Activated CD4-positive, alpha-beta memory T cell treated with anti-CD3 and anti-CD28 coated beads, Interleukin-2, amount 10 ng/mL, durations not matched to agents 7 days and 5 days (primary cell): Measurements from ENCODE around the gene TMC7. TPM values are rescaled to one million over a fixed set of nuclear protein-coding genes. Genes with fewer than 3 reads are reported as not detected.

Experiments used
- CTCF ChIA-PET: fragments of 350-600 bp; sonication (Branson Sonifier 250); formaldehyde crosslinking; loops from one replicate; lab custom pipeline; 2021; ENCODE audit warnings: antibody characterized with exemption, inconsistent platforms; lab: Charles Lee
- POLR2A ChIA-PET: fragments of 350-600 bp; sonication (Branson Sonifier 250); formaldehyde crosslinking; loops from one replicate; lab custom pipeline; 2021; ENCODE audit warnings: antibody characterized with exemption; lab: Charles Lee
- DNase-seq: peaks from one replicate; pipeline ENCODE4 v3.0.0-alpha.2; 2020
- H3K27ac Mint-ChIP-seq: one replicate; pipeline ENCODE4 v1.8.0; 2021; ENCODE audit warnings: mild to moderate bottlenecking, mixed read lengths
- H3K27me3 Mint-ChIP-seq: one replicate; pipeline ENCODE4 v1.8.0; 2021; ENCODE audit warnings: mixed read lengths
- H3K36me3 Mint-ChIP-seq: one replicate; pipeline ENCODE4 v1.8.0; 2021; ENCODE audit warnings: low read depth, mixed read lengths
- H3K4me1 Mint-ChIP-seq: one replicate; pipeline ENCODE4 v1.8.0; 2021; ENCODE audit warnings: mixed read lengths
- H3K4me3 Mint-ChIP-seq: one replicate; pipeline ENCODE4 v1.8.0; 2021; ENCODE audit warnings: mild to moderate bottlenecking, mixed read lengths
- H3K9me3 Mint-ChIP-seq: one replicate; pipeline ENCODE4 v1.8.0; 2021; ENCODE audit warnings: mixed read lengths
- total RNA-seq, 2 experiments: library from RNA; stranded (reverse); gene quantifications; one replicate each; pipeline ENCODE4 v1.2.3, GENCODE V29; 2021

The TMC7 gene
- total RNA-seq, 2 experiments from 2014 or later, result not detected

DNA sequence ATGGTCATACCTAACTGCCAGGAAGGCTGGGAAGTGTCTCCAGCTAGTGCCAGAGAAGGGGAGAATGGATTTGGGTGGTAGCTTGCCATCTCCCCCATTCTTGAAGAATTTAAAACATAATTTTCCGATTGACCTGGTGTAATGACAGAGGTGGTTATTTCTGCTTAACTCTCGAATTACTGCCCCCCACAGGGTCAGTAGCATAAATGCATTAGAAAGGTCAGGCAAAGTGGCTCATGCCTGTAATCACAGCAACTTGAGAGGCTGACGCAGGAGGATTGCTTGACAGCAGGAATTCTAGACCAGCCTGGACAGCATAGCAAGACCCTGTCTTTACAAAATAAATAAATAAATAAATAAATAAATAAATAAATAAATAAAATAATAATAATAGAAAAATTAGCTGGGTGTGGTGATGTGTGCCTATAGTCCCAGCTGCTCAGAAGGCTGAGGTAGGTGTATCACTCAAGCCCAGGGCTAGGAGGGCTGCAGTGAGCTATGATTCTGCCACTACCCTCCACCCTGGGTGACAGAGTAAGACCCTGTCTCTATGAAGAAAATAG lies 27.5 kb downstream of the TMC7 start:
- H3K36me3 Mint-ChIP-seq, result no peaks in the 10 kb centered on the region
- CTCF ChIA-PET, result no interaction called here
- H3K27me3 Mint-ChIP-seq, result no peaks in the 10 kb centered on the region
- no peak for DNase-seq
- H3K4me1 Mint-ChIP-seq, result no peaks in the 10 kb centered on the region
- no peaks in the 10 kb centered on the region for H3K9me3 Mint-ChIP-seq
- POLR2A ChIA-PET, result no interaction called here
- no peak overlapping the region for H3K27ac Mint-ChIP-seq
- no peak overlapping the region for H3K4me3 Mint-ChIP-seq

DNA sequence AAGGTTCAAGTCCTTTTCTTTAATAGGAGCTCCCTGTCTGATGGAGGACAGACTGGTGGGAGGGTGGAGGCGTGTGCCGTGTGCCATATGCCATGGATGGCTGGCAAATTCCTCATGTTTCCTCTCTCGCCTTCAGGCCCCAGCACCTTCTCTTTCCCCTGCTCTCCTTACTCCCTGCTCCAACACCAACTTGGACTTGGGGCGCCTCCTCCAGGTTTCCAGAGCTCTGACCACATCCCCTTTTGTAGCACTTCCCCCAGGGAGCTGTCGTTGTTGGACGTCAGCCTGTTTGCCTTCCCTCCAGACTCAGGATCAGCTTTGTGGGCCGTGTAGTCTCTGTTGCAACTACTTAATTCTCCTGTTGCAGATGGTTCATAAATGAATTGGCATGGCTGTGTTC lies 30.7 kb downstream of the TMC7 start:
- CTCF ChIA-PET, result no interaction called here
- Mint-ChIP-seq H3K4me3 (no peak overlapping the region), H3K9me3 (no peaks in the 10 kb centered on the region)

GRCh38 chr16:19017179-19017578 lies 33.4 kb downstream of the TMC7 start:
- POLR2A ChIA-PET, result no interaction called here
- no peaks in the 10 kb centered on the region for H3K4me1 Mint-ChIP-seq

More for the DNA sequence above, 30.7 kb downstream of the TMC7 start:
- Mint-ChIP-seq H3K27me3 (no peaks in the 10 kb centered on the region), H3K4me1 (no peaks in the 10 kb centered on the region), H3K36me3 (no peaks in the 10 kb centered on the region), H3K27ac (no peak overlapping the region)
- no peak for DNase-seq
- POLR2A ChIA-PET, result no interaction called here

DNA sequence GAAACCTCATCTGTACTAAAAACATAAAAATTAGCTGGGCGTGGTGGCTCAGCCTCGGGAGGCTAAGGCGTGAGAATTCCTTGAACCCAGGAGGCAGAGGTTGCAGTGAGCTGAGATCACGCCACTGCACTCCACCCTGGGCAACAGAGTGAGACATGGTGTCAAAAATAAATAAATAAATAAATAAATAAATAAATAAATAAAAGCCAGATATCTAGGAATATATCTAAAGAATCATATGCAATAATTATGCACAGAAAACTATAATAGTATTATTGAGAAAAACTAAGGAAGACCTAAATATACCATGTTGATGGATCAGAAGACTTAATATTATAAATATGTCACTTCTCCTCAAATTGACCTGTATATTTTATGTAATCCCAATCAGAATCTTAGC lies 37.0 kb downstream of the TMC7 start:
- peaks cover 3% of the 10 kb centered on the region for H3K27me3 Mint-ChIP-seq
- H3K27ac Mint-ChIP-seq, result no peak overlapping the region
- H3K36me3 Mint-ChIP-seq, result no peaks in the 10 kb centered on the region
- CTCF ChIA-PET, result interaction anchor here (0.7 kb wide), 1 partner anchor 451 kb away, joined by 3 read pairs; no protein-coding TSS in a partner anchor
- no peaks in the 10 kb centered on the region for H3K9me3 Mint-ChIP-seq
- no peak for DNase-seq
- no peak overlapping the region for H3K4me3 Mint-ChIP-seq
- H3K4me1 Mint-ChIP-seq, result no peaks in the 10 kb centered on the region
- POLR2A ChIA-PET, result no interaction called here

More at GRCh38 chr16:19017179-19017578, 33.4 kb downstream of the TMC7 start:
- CTCF ChIA-PET, result no interaction called here
- Mint-ChIP-seq H3K27me3 (peaks cover 3% of the 10 kb centered on the region), H3K36me3 (no peaks in the 10 kb centered on the region), H3K9me3 (no peaks in the 10 kb centered on the region), H3K4me3 (no peak overlapping the region), H3K27ac (no peak overlapping the region)
- no peak for DNase-seq

GRCh38 chr16:19021747-19022146 lies 38.0 kb downstream of the TMC7 start:
- H3K27ac Mint-ChIP-seq, result no peak overlapping the region
- ChIA-PET CTCF (no interaction called here), POLR2A (no interaction called here)
- peaks cover 3% of the 10 kb centered on the region for H3K27me3 Mint-ChIP-seq
- no peak overlapping the region for H3K4me3 Mint-ChIP-seq
- no peaks in the 10 kb centered on the region for H3K4me1 Mint-ChIP-seq
- H3K9me3 Mint-ChIP-seq, result no peaks in the 10 kb centered on the region
- no peak for DNase-seq
- H3K36me3 Mint-ChIP-seq, result no peaks in the 10 kb centered on the region

- no peak for DNase-seq
- Mint-ChIP-seq H3K27ac (no peak overlapping the region), H3K36me3 (no peaks in the 10 kb centered on the region), H3K9me3 (no peaks in the 10 kb centered on the region), H3K27me3 (no peaks in the 10 kb centered on the region), H3K4me1 (no peaks in the 10 kb centered on the region), H3K4me3 (no peak overlapping the region)
- POLR2A ChIA-PET, result no interaction called here
- CTCF ChIA-PET, result no interaction called here
Observed at GRCh38 chr16:19027416-19027815, 43.7 kb downstream of the TMC7 start.

DNA sequence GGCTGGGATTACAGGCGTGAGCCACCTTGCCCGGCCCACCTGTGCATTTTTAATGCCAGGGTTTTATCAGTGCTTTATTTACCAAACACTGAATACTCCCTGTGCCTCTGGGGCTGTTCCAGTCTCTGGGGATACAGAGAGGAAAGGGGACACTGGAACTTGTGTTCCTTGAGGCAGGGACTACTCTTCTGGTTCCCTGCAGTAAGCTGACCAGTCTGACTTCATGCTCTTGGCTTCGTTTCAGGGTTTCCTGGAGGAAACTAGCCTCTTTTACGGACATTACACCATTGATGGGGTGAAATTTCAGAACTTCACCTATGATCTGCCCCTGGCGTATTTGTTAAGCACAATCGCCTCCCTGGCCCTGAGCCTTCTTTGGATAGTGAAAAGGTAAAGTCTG lies 46.2 kb downstream of the TMC7 start:
- H3K4me1 Mint-ChIP-seq, result no peaks in the 10 kb centered on the region
- no peak overlapping the region for H3K27ac Mint-ChIP-seq
- POLR2A ChIA-PET, result no interaction called here
- no peaks in the 10 kb centered on the region for H3K36me3 Mint-ChIP-seq
- DNase-seq, result no peak
- CTCF ChIA-PET, result no interaction called here
- H3K4me3 Mint-ChIP-seq, result no peak overlapping the region
- H3K27me3 Mint-ChIP-seq, result peaks cover 6% of the 10 kb centered on the region
- H3K9me3 Mint-ChIP-seq, result no peaks in the 10 kb centered on the region

DNA sequence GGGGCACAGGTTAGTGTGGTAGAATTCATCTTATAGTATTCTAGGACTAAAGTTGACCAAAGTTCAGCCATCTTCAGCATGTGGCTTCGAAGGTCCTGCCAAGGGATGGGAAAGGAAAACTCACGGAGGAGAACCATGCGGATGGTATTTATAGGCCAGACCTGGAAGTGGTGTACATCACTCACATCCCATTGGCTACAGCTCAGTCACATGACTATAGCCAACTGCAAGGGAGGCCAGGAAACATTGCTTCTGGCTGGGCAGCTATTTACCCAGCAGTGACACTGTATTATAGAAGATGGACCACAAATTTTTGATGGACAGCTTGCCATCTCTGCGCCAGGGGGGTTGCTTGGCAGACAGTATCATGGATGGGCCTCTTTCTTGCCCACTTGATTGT lies 48.0 kb downstream of the TMC7 start:
- no peaks in the 10 kb centered on the region for H3K36me3 Mint-ChIP-seq
- ChIA-PET POLR2A (no interaction called here), CTCF (interaction anchor here (1.0 kb wide), 1 partner anchor 9 kb away, joined by 3 read pairs; no protein-coding TSS in a partner anchor)
- no peaks in the 10 kb centered on the region for H3K9me3 Mint-ChIP-seq
- H3K4me3 Mint-ChIP-seq, result no peak overlapping the region
- H3K4me1 Mint-ChIP-seq, result no peaks in the 10 kb centered on the region
- DNase-seq, result no peak
- no peak overlapping the region for H3K27ac Mint-ChIP-seq
- H3K27me3 Mint-ChIP-seq, result peaks cover 8% of the 10 kb centered on the region

- H3K9me3 Mint-ChIP-seq, result no peaks in the 10 kb centered on the region
- H3K27me3 Mint-ChIP-seq, result peaks cover 8% of the 10 kb centered on the region
- H3K36me3 Mint-ChIP-seq, result no peaks in the 10 kb centered on the region
- CTCF ChIA-PET, result no interaction called here
- no peak overlapping the region for H3K4me3 Mint-ChIP-seq
- DNase-seq, result no peak
- POLR2A ChIA-PET, result no interaction called here
- H3K4me1 Mint-ChIP-seq, result no peaks in the 10 kb centered on the region
- H3K27ac Mint-ChIP-seq, result no peak overlapping the region
Observed at GRCh38 chr16:19033761-19034160, 50.0 kb downstream of the TMC7 start.

DNA sequence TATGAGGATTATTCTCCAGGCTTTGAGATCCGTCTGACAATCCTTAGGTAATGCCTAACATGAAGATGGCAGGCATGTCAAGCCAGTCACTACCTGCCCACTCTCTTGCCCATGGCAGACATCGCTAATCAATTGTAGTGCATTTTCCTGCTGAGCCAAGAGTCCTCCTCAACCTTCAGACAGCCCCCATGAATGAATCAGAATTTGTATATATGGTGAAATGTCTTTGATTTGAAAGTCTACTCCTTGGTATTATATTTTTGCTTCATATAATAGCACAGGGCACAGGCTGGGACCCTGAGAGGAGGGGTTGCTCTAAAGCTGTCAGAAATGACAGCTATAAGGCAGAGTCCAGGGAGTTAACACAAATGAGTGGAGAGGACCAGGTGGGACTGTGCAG lies 56.7 kb downstream of the TMC7 start:
- Mint-ChIP-seq H3K36me3 (no peaks in the 10 kb centered on the region), H3K27ac (no peak overlapping the region), H3K27me3 (peaks cover 2% of the 10 kb centered on the region), H3K4me3 (no peak overlapping the region), H3K4me1 (no peaks in the 10 kb centered on the region), H3K9me3 (no peaks in the 10 kb centered on the region)
- DNase-seq, result no peak
- CTCF ChIA-PET, result no interaction called here
- POLR2A ChIA-PET, result no interaction called here

DNA sequence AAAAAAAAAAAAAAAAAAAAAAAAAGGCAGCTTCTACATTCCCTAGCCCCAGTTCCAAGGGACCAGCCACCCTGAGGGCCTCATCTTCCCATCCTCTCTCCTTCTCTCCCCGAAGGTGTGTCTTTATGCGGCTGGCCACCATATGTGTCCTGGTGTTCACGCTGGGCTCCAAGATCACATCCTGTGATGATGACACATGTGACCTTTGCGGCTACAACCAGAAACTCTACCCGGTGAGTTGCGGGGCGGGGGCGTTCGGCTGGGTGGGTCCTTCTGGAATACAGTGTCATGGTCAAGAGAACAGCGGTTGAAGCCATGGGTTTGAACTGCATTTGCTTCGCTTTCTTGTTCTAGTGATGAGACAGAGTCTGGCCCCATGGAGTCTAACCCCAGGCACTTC lies 61.0 kb downstream of the TMC7 start:
- Mint-ChIP-seq H3K4me3 (no peak overlapping the region), H3K27ac (no peak overlapping the region), H3K27me3 (no peaks in the 10 kb centered on the region), H3K4me1 (no peaks in the 10 kb centered on the region), H3K9me3 (no peaks in the 10 kb centered on the region), H3K36me3 (no peaks in the 10 kb centered on the region)
- DNase-seq, result no peak
- POLR2A ChIA-PET, result no interaction called here
- CTCF ChIA-PET, result no interaction called here

DNA sequence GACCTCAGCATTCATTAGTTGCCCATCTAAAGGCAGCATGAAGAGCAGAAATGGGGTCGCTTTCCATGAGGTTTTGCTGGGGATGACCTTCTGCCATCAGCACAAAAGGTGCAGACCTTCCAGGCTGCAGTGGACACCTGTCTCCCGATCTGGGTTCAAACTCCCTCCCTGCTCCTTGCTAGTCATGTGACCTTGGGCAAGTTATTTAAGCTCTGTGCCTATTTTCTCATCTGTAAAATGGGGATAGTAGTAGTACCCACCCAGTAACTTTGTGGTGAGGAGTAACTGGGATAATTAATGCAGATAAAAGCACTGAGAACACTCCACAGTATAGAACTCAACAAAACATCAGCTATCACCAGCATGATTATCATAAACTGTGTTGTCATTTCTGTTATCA lies 62.3 kb downstream of the TMC7 start:
- H3K36me3 Mint-ChIP-seq, result no peaks in the 10 kb centered on the region
- H3K4me3 Mint-ChIP-seq, result no peak overlapping the region
- H3K9me3 Mint-ChIP-seq, result no peaks in the 10 kb centered on the region
- ChIA-PET CTCF (no interaction called here), POLR2A (no interaction called here)
- no peak for DNase-seq
- no peaks in the 10 kb centered on the region for H3K27me3 Mint-ChIP-seq
- H3K27ac Mint-ChIP-seq, result no peak overlapping the region
- no peaks in the 10 kb centered on the region for H3K4me1 Mint-ChIP-seq

- CTCF ChIA-PET, result no interaction called here
- Mint-ChIP-seq H3K36me3 (no peaks in the 10 kb centered on the region), H3K4me1 (peaks cover 7% of the 10 kb centered on the region), H3K27me3 (peaks cover 3% of the 10 kb centered on the region), H3K27ac (no peak overlapping the region), H3K9me3 (no peaks in the 10 kb centered on the region), H3K4me3 (no peak overlapping the region)
- POLR2A ChIA-PET, result interaction anchor here (0.6 kb wide), 1 partner anchor 22 kb away, joined by 4 read pairs; no protein-coding TSS in a partner anchor
- no peak for DNase-seq
Observed at GRCh38 chr16:19062706-19063105, 79.0 kb downstream of the TMC7 start.

- H3K4me3 Mint-ChIP-seq, result peak overlapping the region; percentile 82
- no peaks in the 10 kb centered on the region for H3K9me3 Mint-ChIP-seq
- no peak for DNase-seq
- CTCF ChIA-PET, result interaction anchor here (1.0 to 1.2 kb wide), 2 partner anchors 19 to 489 kb away, joined by 3 to 9 read pairs; partner anchors contain the start of gene VPS35L
- H3K27ac Mint-ChIP-seq, result peak overlapping the region; percentile 98
- H3K4me1 Mint-ChIP-seq, result peaks cover 19% of the 10 kb centered on the region
- POLR2A ChIA-PET, result interaction anchor here (0.9 to 1.6 kb wide), 8 partner anchors 45 to 488 kb away, joined by 3 to 6 read pairs (median 4); partner anchors contain the start of genes ARL6IP1, CCP110, ITPRIPL2 and RPS15A
- peaks cover 3% of the 10 kb centered on the region for H3K27me3 Mint-ChIP-seq
- H3K36me3 Mint-ChIP-seq, result no peaks in the 10 kb centered on the region
Observed at GRCh38 chr16:19066988-19067348, 83.2 kb downstream of the TMC7 start.
